Measurements from ENCODE around the gene PEAK3.

Gene PEAK3

GRCh38 chr19:2270423-2271233 is 11.3 kb downstream of the PEAK3 start:
- DNase-seq (ENCODE audit: low read depth in 2 of 2): peak; percentile 59 to 65

GRCh38 chr19:2270157-2270422 is 11.9 kb downstream of the PEAK3 start:
- DNase-seq (ENCODE audit: low read depth in 2 of 2): no peak

- DNase-seq (ENCODE audit: low read depth in 2 of 2): peak; percentile 94 to 95
Observed at GRCh38 chr19:2269244-2270156, 12.5 kb downstream of the PEAK3 start.

GRCh38 chr19:2268861-2269243 is 13.1 kb downstream of the PEAK3 start:
- DNase-seq (ENCODE audit: low read depth in 2 of 2): no peak

- DNase-seq (ENCODE audit: low read depth in 2 of 2): no peak
Observed at GRCh38 chr19:2268480-2268830, 13.5 kb downstream of the PEAK3 start.

- DNase-seq (ENCODE audit: low read depth in 2 of 2): peak; percentile 56 to 61
Observed at GRCh38 chr19:2266183-2266993, 15.6 kb downstream of the PEAK3 start.

- DNase-seq (ENCODE audit: low read depth in 2 of 2): no peak
Observed at GRCh38 chr19:2261438-2262172, 20.4 kb downstream of the PEAK3 start.

GRCh38 chr19:2260341-2260805 is 21.6 kb downstream of the PEAK3 start:
- no peak for DNase-seq (ENCODE audit: low read depth in 2 of 2)

GRCh38 chr19:2259336-2259735 is 22.6 kb downstream of the PEAK3 start:
- DNase-seq (ENCODE audit: low read depth in 2 of 2): no peak

- DNase-seq (ENCODE audit: low read depth in 2 of 2): no peak
Observed at GRCh38 chr19:2255982-2256685, 25.8 kb downstream of the PEAK3 start, which contains the start of gene JSRP1. JSRP1 (minus strand) TSS chr19:2256417; CDS start chr19:2255314, 1,103 bp downstream.

GRCh38 chr19:2255112-2255845 is 26.7 kb downstream of the PEAK3 start:
- DNase-seq (ENCODE audit: low read depth in 2 of 2): no peak

GRCh38 chr19:2254064-2254872 is 27.7 kb downstream of the PEAK3 start:
- no peak for DNase-seq (ENCODE audit: low read depth in 2 of 2)

GRCh38 chr19:2253106-2254063 is 28.6 kb downstream of the PEAK3 start:
- no peak for DNase-seq (ENCODE audit: low read depth in 2 of 2)

- DNase-seq (ENCODE audit: low read depth in 2 of 2): no peak
Observed at GRCh38 chr19:2252797-2253105, 29.2 kb downstream of the PEAK3 start.

- no peak for DNase-seq (ENCODE audit: low read depth in 2 of 2)
Observed at GRCh38 chr19:2252055-2252796, 29.7 kb downstream of the PEAK3 start.

- DNase-seq (ENCODE audit: low read depth in 2 of 2): no peak
Observed at GRCh38 chr19:2251106-2252054, 30.6 kb downstream of the PEAK3 start.

Measured in fibroblast of skin of left quadriceps (primary cell).